HG03378 (cell line): ENCODE results near the gene POLDIP2.
A peak's percentile ranks its signal among the peaks of the same experiment; 100 is the strongest.

Source experiments
- ATAC-seq: cut with Tn5 transposase; IDR thresholded peaks from one replicate; pipeline ENCODE4 v1.9.1; 2021; ENCODE audit warnings: mild to moderate bottlenecking, moderate library complexity; ENCODE audit not compliant: unreplicated experiment

Gene POLDIP2

GRCh38 chr17:28390984-28391383 is 33.7 kb upstream of the POLDIP2 start:
- ATAC-seq = no peak

DNA sequence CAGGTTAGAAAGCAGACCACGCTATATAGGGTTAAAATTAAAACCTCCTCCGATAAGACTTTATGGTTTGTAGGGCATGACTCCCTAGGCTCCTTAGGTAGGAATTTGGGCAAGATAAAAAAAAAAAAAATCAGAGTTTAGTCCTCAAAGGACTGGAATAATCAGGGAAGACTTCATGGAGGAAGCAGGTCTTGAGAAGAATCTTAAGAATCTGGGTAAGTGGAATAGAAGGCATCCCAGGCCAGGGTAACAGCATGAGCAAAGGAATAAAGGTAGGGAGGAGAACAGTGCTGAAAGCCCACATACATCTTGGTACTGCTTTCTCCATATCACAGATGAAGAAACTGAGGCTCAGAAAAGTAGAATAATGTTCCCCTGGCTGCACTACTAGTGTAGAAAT is 33.2 kb upstream of the POLDIP2 start:
- no peak for ATAC-seq

GRCh38 chr17:28390141-28390540 is 32.8 kb upstream of the POLDIP2 start:
- no peak for ATAC-seq

- no peak for ATAC-seq
Observed at GRCh38 chr17:28388106-28388505, 30.8 kb upstream of the POLDIP2 start.

- no peak for ATAC-seq
Observed at GRCh38 chr17:28386391-28386790, 29.1 kb upstream of the POLDIP2 start.

DNA sequence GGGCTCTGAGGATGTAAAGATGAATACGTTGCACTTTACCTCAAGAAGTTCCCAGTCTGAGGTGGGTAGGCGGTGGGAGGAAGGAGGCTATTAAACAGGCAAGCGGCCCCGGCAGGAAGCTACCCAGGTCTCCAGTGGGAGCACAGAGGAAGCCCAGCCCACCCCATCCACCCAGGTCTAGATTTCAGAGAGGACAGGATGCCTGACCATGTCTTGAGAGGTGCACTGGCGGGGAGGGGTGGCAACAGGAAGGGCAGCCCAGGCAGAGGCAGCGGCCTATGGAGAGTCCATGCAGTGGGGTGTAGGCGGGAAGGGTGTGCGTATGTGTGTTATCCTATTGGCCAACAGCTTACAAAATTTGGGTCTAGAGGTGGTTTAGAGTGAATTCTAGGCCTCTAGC is 28.1 kb upstream of the POLDIP2 start:
- ATAC-seq = no peak

DNA sequence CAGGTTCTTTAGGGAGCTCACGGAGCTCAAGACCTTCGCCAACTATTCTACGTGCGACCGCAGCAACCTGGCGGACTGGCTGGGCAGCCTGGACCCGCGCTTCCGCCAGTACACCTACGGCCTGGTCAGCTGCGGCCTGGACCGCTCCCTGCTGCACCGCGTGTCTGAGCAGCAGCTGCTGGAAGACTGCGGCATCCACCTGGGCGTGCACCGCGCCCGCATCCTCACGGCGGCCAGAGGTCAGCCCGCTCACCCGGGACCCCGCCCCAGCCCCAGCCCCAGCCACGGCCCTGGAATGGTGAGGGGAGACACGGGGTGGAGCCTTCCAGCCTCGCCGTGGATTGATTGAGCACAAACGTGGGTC is 27.7 kb upstream of the POLDIP2 start:
- ATAC-seq = no peak

DNA sequence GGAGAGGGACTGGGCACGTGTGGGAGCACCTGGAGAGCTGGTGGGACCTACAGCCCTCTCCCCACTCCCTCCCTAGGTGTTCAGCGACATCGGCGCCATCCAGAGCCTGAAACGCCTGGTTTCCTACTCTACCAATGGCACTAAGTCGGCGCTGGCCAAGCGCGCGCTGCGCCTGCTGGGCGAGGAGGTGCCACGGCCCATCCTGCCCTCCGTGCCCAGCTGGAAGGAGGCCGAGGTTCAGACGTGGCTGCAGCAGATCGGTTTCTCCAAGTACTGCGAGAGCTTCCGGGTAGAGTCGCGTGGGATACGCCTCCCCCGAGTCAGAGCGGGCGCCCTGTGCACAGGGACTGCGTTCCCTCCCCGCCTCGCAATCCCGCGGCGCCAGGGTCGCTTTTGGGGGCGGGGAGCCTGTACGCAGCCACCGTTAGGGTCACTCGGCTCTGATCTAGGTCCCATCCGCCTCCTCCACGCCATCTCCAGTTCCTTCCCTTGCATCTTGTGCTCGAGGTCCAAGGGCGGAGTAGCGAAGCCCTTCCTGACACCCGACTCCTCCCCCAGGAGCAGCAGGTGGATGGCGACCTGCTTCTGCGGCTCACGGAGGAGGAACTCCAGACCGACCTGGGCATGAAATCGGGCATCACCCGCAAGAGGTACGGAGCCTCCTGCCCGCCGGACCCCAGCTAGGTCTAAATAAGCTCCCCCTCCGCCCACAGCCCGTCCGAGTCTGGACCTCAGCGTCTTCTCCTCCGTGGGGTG is 27.1 kb upstream of the POLDIP2 start:
- peak; percentile 73 for ATAC-seq

DNA sequence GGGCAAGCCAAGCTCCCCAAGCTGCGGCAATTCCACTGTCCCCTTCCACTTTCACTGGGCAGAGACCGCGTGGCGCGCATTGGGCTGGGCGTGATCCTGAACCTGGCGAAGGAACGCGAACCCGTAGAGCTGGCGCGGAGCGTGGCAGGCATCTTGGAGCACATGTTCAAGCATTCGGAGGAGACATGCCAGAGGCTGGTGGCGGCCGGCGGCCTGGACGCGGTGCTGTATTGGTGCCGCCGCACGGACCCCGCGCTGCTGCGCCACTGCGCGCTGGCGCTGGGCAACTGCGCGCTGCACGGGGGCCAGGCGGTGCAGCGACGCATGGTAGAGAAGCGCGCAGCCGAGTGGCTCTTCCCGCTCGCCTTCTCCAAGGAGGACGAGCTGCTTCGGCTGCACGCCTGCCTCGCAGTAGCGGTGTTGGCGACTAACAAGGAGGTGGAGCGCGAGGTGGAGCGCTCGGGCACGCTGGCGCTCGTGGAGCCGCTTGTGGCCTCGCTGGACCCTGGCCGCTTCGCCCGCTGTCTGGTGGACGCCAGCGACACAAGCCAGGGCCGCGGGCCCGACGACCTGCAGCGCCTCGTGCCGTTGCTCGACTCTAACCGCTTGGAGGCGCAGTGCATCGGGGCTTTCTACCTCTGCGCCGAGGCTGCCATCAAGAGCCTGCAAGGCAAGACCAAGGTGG is 24.0 kb upstream of the POLDIP2 start:
- no peak for ATAC-seq

DNA sequence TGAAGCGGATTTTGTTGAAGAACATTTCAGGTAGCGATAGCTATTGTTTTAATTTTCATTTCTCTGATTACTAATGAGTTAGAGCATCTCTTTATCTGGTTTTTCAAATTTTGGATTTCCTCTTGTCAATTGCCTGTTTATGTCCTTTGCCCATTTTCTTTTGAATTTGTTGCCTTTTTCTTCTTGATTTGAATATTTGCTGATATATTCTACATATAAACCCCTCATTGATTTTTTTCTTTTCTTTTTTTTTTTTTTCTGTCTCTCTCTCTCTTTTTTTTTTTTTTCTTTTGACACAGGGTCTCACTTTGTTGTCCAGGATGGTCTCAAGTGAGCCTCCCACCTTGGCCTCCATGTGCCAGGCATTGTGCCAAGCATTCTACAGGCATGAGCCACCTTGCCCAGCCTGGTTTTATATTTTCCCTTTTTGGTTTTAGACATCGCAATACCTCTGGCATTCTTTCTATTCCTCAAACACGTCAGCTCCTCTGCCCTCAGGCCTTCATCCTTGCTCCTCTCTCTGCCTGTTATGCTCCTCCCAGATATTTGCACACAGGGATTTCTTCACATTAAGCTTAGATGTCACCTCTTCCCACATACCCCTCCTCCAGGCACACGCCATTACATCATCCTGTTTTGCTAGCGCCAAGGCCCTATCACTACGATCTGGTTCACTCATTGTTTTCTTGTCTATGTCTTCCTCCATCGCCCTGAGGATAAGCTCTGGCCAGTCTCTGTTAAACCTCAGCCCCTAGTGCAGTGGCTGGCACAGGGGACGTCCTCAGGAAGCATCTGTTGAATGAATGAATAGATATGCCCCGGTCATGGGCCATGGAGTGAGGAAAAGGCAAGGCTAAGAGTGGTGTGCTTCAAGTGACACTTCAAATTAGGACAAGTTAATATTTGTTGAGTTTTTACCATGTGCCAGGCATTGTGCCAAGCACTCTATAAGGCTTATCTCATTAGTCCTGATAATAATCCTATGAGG is 22.8 kb upstream of the POLDIP2 start:
- ATAC-seq = no peak

DNA sequence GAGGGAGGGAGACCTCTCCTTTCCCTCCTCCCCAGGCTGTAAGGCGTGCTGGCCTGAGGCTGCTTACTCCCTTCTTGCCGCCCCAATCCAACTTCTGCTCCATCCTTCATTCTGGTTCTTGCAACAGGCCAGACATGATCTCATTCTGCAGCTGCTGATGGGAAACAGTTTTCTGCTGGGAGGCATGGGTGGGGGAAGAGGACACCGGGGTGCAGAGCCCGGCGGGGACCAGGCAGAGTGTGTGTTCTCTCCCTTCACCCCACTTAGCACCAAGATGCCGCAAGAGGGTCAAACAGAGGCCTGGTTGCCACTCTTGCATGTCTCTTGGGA is 15.6 kb upstream of the POLDIP2 start:
- no peak for ATAC-seq

DNA sequence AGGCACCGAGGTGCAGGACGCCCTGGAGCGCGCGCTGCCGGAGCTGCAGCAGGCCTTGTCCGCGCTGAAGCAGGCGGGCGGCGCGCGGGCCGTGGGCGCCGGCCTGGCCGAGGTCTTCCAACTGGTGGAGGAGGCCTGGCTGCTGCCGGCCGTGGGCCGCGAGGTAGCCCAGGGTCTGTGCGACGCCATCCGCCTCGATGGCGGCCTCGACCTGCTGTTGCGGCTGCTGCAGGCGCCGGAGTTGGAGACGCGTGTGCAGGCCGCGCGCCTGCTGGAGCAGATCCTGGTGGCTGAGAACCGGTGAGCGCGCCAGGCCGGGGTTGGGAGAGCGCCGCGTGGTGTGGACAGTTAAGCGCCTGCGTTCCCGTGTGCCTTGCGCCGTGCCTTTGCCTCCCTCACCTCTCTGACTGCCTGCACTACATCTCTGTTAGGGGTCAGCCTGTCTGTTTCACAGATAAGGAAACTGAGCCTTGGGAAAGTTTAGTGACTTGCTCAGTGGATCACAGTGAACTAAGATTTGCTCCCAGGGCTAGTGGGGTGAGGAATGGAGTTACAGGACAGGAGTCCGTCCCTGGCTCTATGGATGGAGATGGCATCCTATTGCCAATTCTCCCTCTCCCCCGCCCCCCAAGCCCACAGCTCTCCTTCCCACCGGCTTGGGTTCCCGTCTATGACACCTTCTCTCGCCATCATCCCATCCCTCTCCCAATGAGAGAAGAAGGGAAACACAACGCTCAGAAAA is 15.0 kb upstream of the POLDIP2 start:
- ATAC-seq = peak; percentile 7

GRCh38 chr17:28371245-28372202 is 14.2 kb upstream of the POLDIP2 start, which contains the start of gene SARM1:
Gene SARM1 (plus strand): TSS chr17:28371694. CDS start chr17:28372033, 339 bp downstream.
- ATAC-seq = peak; percentile 50

- no peak for ATAC-seq
Observed at GRCh38 chr17:28370744-28371103, 13.4 kb upstream of the POLDIP2 start.

DNA sequence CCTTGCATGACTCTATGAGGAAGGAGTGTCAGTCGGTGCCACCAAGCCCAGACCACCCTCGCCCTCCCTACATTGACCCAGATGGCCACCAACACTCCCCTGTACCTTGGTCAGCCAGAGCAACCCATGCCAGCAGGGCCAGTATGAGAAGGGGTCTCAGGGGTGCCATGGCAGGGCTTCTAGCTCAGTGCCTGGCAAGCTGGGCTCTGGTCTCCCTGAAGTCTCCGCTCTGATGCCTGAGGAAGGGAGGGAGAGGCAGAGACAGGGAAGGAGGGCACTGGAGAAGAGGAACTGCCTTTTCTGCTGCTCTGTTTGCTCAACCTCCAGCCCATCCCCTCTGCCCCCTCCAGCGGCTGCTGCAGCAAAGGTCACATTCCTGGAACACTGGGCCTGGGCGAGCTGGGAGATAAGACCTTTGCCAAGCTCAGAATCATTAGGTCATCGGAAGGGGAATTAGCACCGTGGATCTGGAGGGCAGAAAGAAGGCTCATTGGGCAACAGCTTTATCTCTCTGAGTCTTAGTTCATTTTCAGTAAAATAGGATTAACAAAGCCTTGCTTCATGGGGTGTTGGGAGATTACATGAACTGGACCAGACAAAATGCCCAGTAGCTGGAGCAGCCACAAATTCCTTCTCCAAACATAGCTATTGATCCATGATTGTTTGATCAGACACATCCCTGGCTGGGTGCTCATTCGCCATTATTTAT is 12.9 kb upstream of the POLDIP2 start, which contains the start of gene VTN:
VTN (minus strand) TSS at position 273 of the 709 bp plus-strand sequence; CDS start at position 169, 104 bp downstream.
- no peak for ATAC-seq

- ATAC-seq = no peak
Observed at GRCh38 chr17:28369684-28370034, 12.3 kb upstream of the POLDIP2 start.

DNA sequence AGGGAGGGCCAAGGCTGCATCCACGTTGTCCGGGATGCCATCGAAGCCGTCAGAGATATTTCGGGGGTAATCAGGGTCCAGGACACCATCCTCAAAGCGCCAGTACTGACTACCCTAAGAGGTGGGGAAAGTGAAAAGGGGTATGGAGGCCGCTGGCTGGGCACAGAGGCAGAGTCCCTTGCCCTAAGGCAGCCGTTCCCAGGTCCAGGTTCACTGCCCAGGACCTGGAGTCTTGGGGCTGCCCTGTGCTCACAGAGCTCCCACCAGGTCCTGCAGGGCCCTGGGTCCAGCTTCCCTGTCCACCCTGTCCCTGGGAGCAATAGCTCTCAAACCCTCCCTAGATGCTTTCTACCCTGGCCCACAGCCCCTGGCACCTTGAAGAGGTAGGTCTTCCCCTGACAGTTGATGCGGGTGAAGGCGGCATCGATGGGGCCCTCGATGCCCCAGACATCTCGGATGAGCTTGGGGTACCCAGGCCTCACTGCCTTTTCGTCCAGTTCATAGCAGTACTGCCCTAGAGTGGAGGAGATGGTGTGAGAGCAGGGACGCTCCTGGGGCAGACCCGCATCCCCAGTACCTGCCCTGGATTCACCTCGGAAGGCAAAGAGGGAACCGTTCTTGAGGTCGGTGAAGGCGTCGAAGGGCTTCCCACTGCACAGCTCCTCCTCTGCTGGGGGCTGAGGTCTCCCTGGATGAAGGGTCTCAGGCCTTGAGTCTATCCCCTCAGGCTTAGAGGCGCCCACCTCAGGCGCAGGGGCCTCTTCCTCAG is 11.8 kb upstream of the POLDIP2 start:
- ATAC-seq = no peak

GRCh38 chr17:28368306-28368831 is 11.0 kb upstream of the POLDIP2 start:
- ATAC-seq = no peak
